IMR-90 (cell line): ENCODE measurements around the gene LRRC37B. TPM values are rescaled to one million over a fixed set of nuclear protein-coding genes. Genes with fewer than 3 reads are reported as not detected.
"Not testable (repeated sequence)": the region's sequence is repeated elsewhere in the genome, so short reads cannot be mapped to it uniquely, and the experiment has no call there.

Experiments
- ATAC-seq: fragments of 200-7000 bp; cut with Tn5 transposase; 2 replicates; pipeline ENCODE4 v1.9.1; 2020; ENCODE audit warnings: low read depth, mild to moderate bottlenecking, moderate library complexity
- BruUV-seq: library from RNA; stranded (reverse); fragments of 400-500 nt; replicated peaks from 2 replicates; lab custom pipeline; 2021; lab: Mats Ljungman, UMichigan
- CTCF ChIA-PET: fragments of 300-600 bp; formaldehyde crosslinking; extraction: SDS; loops from one replicate; lab custom pipeline; 2021; ENCODE audit warnings: antibody characterized with exemption; lab: Yijun Ruan, JAX
- POLR2A ChIA-PET: fragments of 300-600 bp; sonication (Branson Sonifier 250); formaldehyde crosslinking; loops from one replicate; lab custom pipeline; 2022; ENCODE audit warnings: antibody characterized with exemption; ENCODE audit not compliant: unreplicated experiment; lab: Charles Lee
- DNase-seq: peaks from one replicate; pipeline ENCODE4 v3.0.0; 2013
- H2AFZ ChIP-seq: replicated peaks from 2 replicates; pipeline ENCODE3; 2013; ENCODE audit warnings: low read length, mild to moderate bottlenecking; ENCODE audit not compliant: poor library complexity
- H2AK5ac ChIP-seq: 2 replicates; pipeline ENCODE4 v1.6.1; 2013; ENCODE audit warnings: low read depth, low read length, inconsistent platforms
- H2AK9ac ChIP-seq: replicated peaks from 2 replicates; pipeline ENCODE3; 2013; ENCODE audit warnings: mild to moderate bottlenecking, low read depth, low read length, moderate library complexity; ENCODE audit not compliant: poor library complexity
- H2BK120ac ChIP-seq: 2 replicates; pipeline ENCODE4 v1.6.1; 2013; ENCODE audit warnings: low read depth, low read length, inconsistent platforms
- H2BK15ac ChIP-seq: 3 replicates; pipeline ENCODE4 v1.6.1; 2013; ENCODE audit warnings: low read depth, low read length, inconsistent platforms
- H2BK20ac ChIP-seq: 2 replicates; pipeline ENCODE4 v1.6.1; 2013; ENCODE audit warnings: low read depth, mild to moderate bottlenecking, inconsistent platforms, low read length, moderate library complexity
- H2BK5ac ChIP-seq: 2 replicates; pipeline ENCODE4 v1.6.1; 2013; ENCODE audit warnings: mild to moderate bottlenecking, low read depth, low read length, inconsistent platforms; ENCODE audit not compliant: poor library complexity, severe bottlenecking
- H3K14ac ChIP-seq: replicated peaks from 2 replicates; pipeline ENCODE4 v1.6.1; 2013; ENCODE audit warnings: low read depth, low read length, inconsistent platforms
- H3K18ac ChIP-seq: 2 replicates; pipeline ENCODE4 v1.6.1; 2013; ENCODE audit warnings: low read depth, low read length, control low read depth
- H3K23ac ChIP-seq: 2 replicates; pipeline ENCODE4 v1.6.1; 2013; ENCODE audit warnings: low read depth, low read length, inconsistent platforms
- H3K27ac ChIP-seq: 2 replicates; pipeline ENCODE4 v1.5.1; 2013; ENCODE audit warnings: mild to moderate bottlenecking, control low read depth, low read length; ENCODE audit not compliant: insufficient read depth
- H3K27me3 ChIP-seq: 2 replicates; pipeline ENCODE4 v1.6.1; 2013; ENCODE audit warnings: low read length; ENCODE audit not compliant: control insufficient read depth, insufficient read depth
- H3K36me3 ChIP-seq: 2 replicates; pipeline ENCODE4 v1.6.1; 2013; ENCODE audit warnings: low read length, mixed read lengths; ENCODE audit not compliant: control insufficient read depth, insufficient read depth
- H3K4ac ChIP-seq: 2 replicates; pipeline ENCODE4 v1.6.1; 2013; ENCODE audit warnings: low read depth, low read length, inconsistent platforms
- H3K4me1 ChIP-seq: 2 replicates; pipeline ENCODE4 v1.6.1; 2013; ENCODE audit warnings: low read length, mixed read lengths; ENCODE audit not compliant: control insufficient read depth, insufficient read depth
- H3K4me2 ChIP-seq: 2 replicates; pipeline ENCODE4 v1.6.1; 2013; ENCODE audit warnings: low read depth, mild to moderate bottlenecking, control low read depth, low read length, moderate library complexity
- H3K4me3 ChIP-seq: 2 replicates; pipeline ENCODE4 v1.5.1; 2013; ENCODE audit warnings: low read depth, mild to moderate bottlenecking, control low read depth, low read length, moderate library complexity; ENCODE audit not compliant: insufficient read depth
- H3K56ac ChIP-seq: 2 replicates; pipeline ENCODE4 v1.6.1; 2013; ENCODE audit warnings: low read length, inconsistent platforms; ENCODE audit not compliant: insufficient read depth; ENCODE audit errors: extremely low read depth
- H3K79me1 ChIP-seq, 2 experiments: 2 replicates each; pipeline ENCODE4 v1.6.1; 2013; ENCODE audit warnings: low read length in 2 of 2, inconsistent platforms in 1 of 2, low read depth in 1 of 2
- H3K9ac ChIP-seq: 2 replicates; pipeline ENCODE4 v1.6.1; 2013; ENCODE audit warnings: low read depth, low read length, control low read depth
- H3K9me1 ChIP-seq: 2 replicates; pipeline ENCODE4 v1.6.1; 2013; ENCODE audit warnings: low read length, inconsistent platforms; ENCODE audit not compliant: insufficient read depth
- H3K9me3 ChIP-seq: 2 replicates; pipeline ENCODE4 v1.6.1; 2013; ENCODE audit warnings: low read length; ENCODE audit not compliant: control insufficient read depth, insufficient read depth
- H4K20me1 ChIP-seq: 2 replicates; pipeline ENCODE4 v1.6.1; 2013; ENCODE audit warnings: low read length, inconsistent platforms; ENCODE audit not compliant: insufficient read depth
- H4K5ac ChIP-seq: 2 replicates; pipeline ENCODE4 v1.6.1; 2013; ENCODE audit warnings: mild to moderate bottlenecking, low read depth, low read length, control low read depth
- H4K8ac ChIP-seq, 2 experiments: 2 replicates each; pipeline ENCODE4 v1.6.1; 2013; ENCODE audit warnings: low read depth in 2 of 2, low read length in 2 of 2, control low read depth in 1 of 2, inconsistent platforms in 1 of 2
- H4K91ac ChIP-seq: 2 replicates; pipeline ENCODE4 v1.6.1; 2013; ENCODE audit warnings: low read depth, low read length, inconsistent platforms; ENCODE audit not compliant: insufficient read depth
- WGBS, 2 experiments: methylation state at CpG; one replicate each; pipeline versions ENCODE4 v1.1.5 to v1.1.7; 2013; ENCODE audit warnings: missing lambda C conversion rate in 2 of 2; ENCODE audit not compliant: insufficient read length in 1 of 2; ENCODE audit errors: extremely low coverage in 2 of 2; 5-methylcytosine and 5-hydroxymethylcytosine counted together
- dilution Hi-C: fragments of 300-500 bp; cut with HindIII; formaldehyde crosslinking; loops from one replicate; pipeline ENCODE4 v1.14.3; 2018; ENCODE audit warnings: low sequenced_read_pairs; ENCODE audit not compliant: unreplicated experiment
- in situ Hi-C: fragments of 300-500 bp; cut with MboI; formaldehyde crosslinking; loops from 3 replicates; pipeline ENCODE4 v1.14.3; 2019; ENCODE audit warnings: low sequenced_read_pairs, inconsistent platforms, mixed read lengths
- intact Hi-C: fragments of 100-400 bp; cut with micrococcal nuclease; formaldehyde crosslinking; loops from 2 replicates; pipeline ENCODE4 v1.10.0; 2022
- polyA plus RNA-seq, 3 experiments: library from polyadenylated mRNA; depleted of rRNA; stranded (reverse); fragments of >200 nt; gene quantifications; 2 replicates each; pipeline ENCODE4 v1.2.3, GENCODE V29; 2012; ENCODE audit warnings: low replicate concordance in 1 of 3
- total RNA-seq: library from RNA; depleted of rRNA; stranded (reverse); fragments of >200 nt; gene quantifications from 2 replicates; pipeline ENCODE4 v1.2.3, GENCODE V29; 2012

Gene LRRC37B
- total and polyA plus RNA-seq, 2 of the 4 experiments (the other 2 are of a cell fraction), result 4.3 to 7.2 TPM

DNA sequence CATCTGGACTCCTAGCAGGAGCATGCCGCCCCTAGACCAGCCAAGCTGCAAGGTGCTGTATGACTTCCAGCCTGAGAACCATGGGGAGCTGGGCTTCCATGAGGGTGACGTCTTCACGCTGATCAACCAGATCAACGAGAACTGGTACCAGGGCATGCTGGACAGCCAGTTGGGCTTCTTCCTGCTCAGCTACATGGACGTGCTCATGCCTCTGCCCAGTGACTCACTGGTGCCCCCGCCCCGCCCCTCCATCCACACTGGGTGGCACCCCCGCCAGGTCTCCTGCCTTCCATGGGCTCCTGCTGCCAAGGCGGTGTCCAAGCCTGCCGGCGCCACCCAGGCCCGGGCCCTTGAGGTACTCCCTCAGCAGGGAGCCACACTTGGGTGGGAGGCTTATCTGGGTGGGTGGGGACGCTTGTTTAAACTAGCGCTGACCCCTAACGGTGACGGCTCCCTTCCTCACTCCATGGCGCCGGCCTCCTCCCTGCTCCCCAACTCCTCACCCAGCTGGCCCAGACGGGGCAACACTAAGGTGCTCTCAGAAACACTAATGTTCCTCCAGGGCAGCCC, 34.2 kb downstream of the LRRC37B start:
- H2AK5ac ChIP-seq, BruUV-seq, H3K18ac ChIP-seq, DNase-seq, H4K5ac ChIP-seq, H3K23ac ChIP-seq, dilution Hi-C loops, H2BK15ac ChIP-seq, H3K9ac ChIP-seq, POLR2A ChIA-PET, intact Hi-C loops, H3K4me2 ChIP-seq, H2AK9ac ChIP-seq, H3K79me1 ChIP-seq, H2BK20ac ChIP-seq, H4K20me1 ChIP-seq, H2BK120ac ChIP-seq, H3K27ac ChIP-seq, CTCF ChIA-PET, H3K9me1 ChIP-seq, H3K27me3 ChIP-seq, H3K4me1 ChIP-seq, H4K91ac ChIP-seq, ATAC-seq, H4K8ac ChIP-seq, H3K4ac ChIP-seq, H3K9me3 ChIP-seq, H2BK5ac ChIP-seq, H3K4me3 ChIP-seq, H3K14ac ChIP-seq, H3K56ac ChIP-seq, in situ Hi-C loops, H2AFZ ChIP-seq: not testable (repeated sequence)
- 90% methylated on average over 2 of the region's 19 CpGs; no CpG with 5 or more reads in 1 of the 2 experiments for WGBS, 2 experiments
- peaks cover 19% of the 10 kb centered on the region for H3K36me3 ChIP-seq

DNA sequence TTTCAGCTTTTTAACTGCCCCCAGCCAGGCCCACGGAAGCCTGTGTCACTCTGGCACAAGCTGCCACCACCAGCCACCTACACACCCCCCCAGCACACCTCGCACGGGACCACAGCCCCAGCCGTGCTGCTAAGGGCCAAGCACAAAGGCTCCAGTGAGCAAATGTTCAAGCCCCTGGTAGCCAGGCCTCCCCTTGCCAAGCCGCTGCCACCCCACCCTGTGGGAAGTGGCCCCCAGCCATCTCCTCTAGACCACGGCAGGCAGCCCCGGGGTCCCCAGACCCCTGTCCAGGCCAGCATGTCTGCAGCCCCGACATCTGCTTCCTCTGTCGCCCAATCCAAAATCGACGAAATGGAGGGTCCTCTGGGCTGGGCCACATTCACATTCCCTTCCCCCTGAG, 35.1 kb downstream of the LRRC37B start:
- H4K20me1 ChIP-seq, H3K4me1 ChIP-seq, H3K4me2 ChIP-seq, H2BK15ac ChIP-seq, H3K23ac ChIP-seq, BruUV-seq, H3K18ac ChIP-seq, H3K9ac ChIP-seq, H2BK120ac ChIP-seq, H3K79me1 ChIP-seq, H3K27me3 ChIP-seq, POLR2A ChIA-PET, in situ Hi-C loops, intact Hi-C loops, H2AK9ac ChIP-seq, H3K9me1 ChIP-seq, H2AK5ac ChIP-seq, H2BK5ac ChIP-seq, H3K56ac ChIP-seq, H3K4me3 ChIP-seq, H3K27ac ChIP-seq, H3K9me3 ChIP-seq, ATAC-seq, H3K14ac ChIP-seq, H3K4ac ChIP-seq, CTCF ChIA-PET, DNase-seq, H2AFZ ChIP-seq, H4K5ac ChIP-seq, dilution Hi-C loops, H2BK20ac ChIP-seq, H4K91ac ChIP-seq, H4K8ac ChIP-seq: not testable (repeated sequence)
- WGBS, 2 experiments, result 98% methylated on average over 6 of the region's 11 CpGs; no CpG with 5 or more reads in 1 of the 2 experiments
- peaks cover 16% of the 10 kb centered on the region for H3K36me3 ChIP-seq
